DMS153 treated with DMSO at 0.1 percent for 48 hours (cell line): ENCODE data around the gene BIRC7.

Experiments used
- DNase-seq: peaks from one replicate; lab custom pipeline; 2025; ENCODE audit not compliant: unreplicated experiment; lab: John Stamatoyannopoulos, UW

Gene BIRC7

GRCh38 chr20:63224412-63225081 is 11.2 kb upstream of the BIRC7 start:
- no peak for DNase-seq

DNA sequence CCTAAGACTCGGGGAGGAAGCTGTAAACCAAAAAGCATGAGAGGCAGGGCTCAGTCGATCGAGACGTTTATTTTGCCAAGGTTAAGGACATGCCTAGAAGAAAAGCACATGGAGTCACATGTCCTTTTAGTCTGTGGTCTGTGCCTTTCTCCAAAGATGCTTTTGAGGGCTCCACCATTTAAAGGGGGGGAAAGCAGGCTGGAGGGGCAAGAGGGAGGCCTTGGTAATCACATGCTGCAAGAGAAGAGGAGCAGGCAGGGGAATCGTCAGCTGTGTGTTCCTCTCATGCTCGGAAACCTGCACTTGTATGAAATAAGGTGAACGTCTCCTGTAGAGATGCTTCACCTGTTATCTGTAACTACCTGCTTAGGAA is 10.6 kb upstream of the BIRC7 start:
- no peak for DNase-seq

- no peak for DNase-seq
These were observed 9.4 kb upstream of the BIRC7 start for GRCh38 chr20:63226042-63226943.

GRCh38 chr20:63227260-63227659 is 8.4 kb upstream of the BIRC7 start:
- DNase-seq: no peak

GRCh38 chr20:63228806-63229205 is 6.9 kb upstream of the BIRC7 start:
- no peak for DNase-seq

GRCh38 chr20:63230800-63231268 is 4.9 kb upstream of the BIRC7 start:
- peak; percentile 24 for DNase-seq

GRCh38 chr20:63232235-63233060 is 3.3 kb upstream of the BIRC7 start:
- no peak for DNase-seq

- no peak for DNase-seq
These were observed 2.7 kb upstream of the BIRC7 start for GRCh38 chr20:63233061-63233344.

- no peak for DNase-seq
These were observed 1.8 kb upstream of the BIRC7 start for GRCh38 chr20:63233924-63234323.

- DNase-seq: no peak
These were observed 859 bp upstream of the BIRC7 start for GRCh38 chr20:63234693-63235398.

GRCh38 chr20:63236116-63236837 is 572 bp downstream of the BIRC7 start:
- DNase-seq: no peak

GRCh38 chr20:63238031-63238430 is 2.3 kb downstream of the BIRC7 start:
- no peak for DNase-seq

DNA sequence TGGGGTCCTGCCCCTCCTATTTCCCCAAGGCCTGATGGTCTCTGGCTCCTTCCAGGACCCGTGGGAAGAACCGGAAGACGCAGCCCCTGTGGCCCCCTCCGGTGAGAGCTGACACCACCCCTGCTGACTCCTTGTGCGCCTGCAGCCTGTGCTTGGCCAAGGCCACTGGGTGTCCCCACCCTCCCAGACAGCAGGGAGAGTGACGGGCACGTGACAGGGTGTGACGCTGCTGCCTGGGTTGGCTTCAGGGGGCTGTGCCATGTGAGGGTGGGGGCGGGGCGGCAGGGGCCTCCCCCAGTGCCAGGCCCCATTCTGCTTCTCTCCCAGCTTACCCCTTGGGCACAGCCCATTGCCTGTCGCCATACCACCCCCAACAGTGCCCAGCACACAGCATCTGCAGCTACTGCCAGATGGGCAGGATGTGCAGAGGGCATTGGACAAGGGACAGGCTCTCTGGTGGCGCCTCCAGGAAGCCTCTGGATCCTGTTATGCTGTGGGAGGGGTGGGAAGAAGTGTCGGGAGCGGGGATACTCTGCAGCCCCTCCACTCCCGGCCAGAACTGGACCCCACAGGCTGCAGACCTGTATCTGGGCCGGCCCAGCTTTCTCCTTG is 2.9 kb downstream of the BIRC7 start:
- DNase-seq: no peak

DNA sequence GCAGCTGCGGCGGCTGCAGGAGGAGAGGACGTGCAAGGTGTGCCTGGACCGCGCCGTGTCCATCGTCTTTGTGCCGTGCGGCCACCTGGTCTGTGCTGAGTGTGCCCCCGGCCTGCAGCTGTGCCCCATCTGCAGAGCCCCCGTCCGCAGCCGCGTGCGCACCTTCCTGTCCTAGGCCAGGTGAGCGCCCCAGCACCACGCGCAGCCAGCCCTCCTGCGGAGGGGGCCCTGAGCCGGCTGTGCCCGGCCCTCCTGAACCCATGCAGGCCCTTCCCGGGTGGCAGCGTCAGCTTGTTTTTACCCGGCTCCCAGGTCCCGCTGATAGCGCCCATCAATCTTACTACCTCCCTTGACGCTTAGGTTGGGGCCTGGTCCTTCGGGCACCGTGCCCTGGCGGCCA is 3.7 kb downstream of the BIRC7 start:
- DNase-seq: no peak

DNA sequence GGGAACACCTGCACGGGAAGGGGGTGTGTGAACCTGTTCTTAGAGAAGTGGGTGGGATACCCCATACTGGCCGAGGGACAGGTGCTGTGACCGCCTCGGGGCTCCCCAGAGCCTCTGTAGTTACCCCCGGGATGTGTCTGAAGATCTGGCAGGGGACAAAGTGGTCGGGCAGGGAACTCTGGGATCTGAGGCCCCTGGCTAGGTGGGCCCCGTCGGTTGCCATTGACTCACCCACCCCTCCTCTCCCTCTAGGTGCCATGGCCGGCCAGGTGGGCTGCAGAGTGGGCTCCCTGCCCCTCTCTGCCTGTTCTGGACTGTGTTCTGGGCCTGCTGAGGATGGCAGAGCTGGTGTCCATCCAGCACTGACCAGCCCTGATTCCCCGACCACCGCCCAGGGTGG is 4.3 kb downstream of the BIRC7 start:
- no peak for DNase-seq

- no peak for DNase-seq
These were observed 5.6 kb downstream of the BIRC7 start for GRCh38 chr20:63241272-63241671.

- no peak for DNase-seq
These were observed 7.0 kb downstream of the BIRC7 start for GRCh38 chr20:63242736-63243135.

DNA sequence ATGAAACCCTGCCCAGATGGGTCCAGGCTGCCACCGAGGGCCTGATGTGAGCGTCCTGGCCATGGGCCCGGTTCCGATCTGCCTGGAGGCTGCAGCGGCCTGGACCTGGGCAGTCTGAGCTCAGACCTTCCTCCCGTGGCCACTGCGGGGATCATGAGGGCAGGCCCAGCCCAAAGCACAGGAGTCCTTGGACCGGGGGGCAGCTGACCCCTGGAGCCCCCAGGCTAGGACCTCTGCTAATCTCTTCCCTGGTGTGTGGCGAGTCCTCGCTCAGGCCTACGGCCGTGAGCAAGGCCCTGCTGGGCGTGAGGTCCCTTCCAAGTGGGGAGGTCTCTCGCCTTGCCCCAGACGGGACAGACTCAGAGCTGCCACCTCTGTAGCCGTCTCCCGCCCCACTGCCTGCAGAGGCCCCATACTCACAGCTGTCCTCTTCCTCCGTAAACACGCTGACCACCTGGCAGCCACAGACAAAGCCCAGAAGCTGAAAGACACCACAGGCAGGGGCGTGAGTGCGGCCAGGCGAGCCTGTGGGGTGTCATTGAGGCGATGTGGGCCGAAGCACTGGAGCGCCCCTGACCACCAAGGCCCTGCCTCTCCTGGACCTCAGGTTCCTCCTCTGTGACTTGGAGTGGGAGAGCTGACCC is 8.0 kb downstream of the BIRC7 start:
- DNase-seq: no peak

- DNase-seq: no peak
These were observed 8.8 kb downstream of the BIRC7 start for GRCh38 chr20:63244468-63244867.
